ENCODE measurements around the gene S100A1.
"Not testable (repeated sequence)": the region's sequence is repeated elsewhere in the genome, so short reads cannot be mapped to it uniquely, and the experiment has no call there.

Gene S100A1

DNA sequence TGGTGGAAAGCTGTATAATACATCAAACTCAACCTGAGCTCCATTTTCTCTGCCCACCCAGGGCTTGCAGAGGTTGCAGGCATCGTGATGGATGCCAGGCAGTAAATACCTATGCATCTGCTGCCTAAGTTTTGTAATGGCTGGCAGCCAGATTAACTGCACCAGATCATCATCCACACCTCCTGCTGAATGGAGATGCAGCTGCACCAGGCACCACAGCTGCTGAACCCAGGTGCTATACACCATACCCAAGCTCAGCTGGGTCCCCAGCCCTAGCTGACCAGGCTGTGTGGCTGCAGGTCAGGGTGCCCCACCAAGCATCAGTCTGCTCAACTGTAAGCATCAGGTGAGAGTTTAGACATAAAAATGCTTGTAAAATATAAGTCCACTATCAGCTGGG, 23.5 kb downstream of the S100A1 start:
- FAIRE-seq (no peak), DNase-seq (ENCODE audit: insufficient read length, low spot score) (no peak)

DNA sequence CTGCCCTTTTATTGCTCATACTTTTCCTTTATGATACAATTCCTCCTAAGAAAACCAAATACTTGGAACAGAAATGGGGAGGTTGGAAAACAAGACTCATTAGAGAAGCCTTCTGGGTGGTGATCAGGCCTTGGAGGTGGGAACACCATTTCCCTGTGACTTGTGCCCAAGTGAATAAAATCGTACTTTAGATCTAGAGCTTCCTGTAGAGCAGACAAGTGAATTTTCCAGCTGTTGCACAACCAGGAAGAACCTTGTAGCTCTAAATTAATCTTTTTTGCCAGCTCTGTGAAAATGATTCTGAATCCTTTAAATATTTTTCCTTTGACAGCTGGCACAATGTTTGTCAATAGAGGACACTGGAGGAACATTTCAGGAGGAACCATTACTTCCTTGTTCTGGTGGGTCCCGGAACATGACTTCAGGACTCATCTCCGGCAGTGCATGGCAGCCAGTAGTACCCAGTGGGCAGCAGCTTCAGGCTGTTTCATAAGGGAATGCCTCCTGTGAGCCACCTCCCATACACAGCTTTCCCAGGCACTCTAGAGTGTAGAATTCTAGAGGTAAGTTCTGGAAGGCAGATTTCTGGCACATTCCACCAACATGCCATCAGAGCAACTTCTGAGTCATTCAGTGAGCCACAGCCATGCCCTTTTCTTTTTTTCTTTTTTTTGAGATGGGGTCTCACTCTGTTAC, 24.7 kb downstream of the S100A1 start:
- FAIRE-seq, result no peak
- DNase-seq (ENCODE audit: insufficient read length, low spot score), result no peak

DNA sequence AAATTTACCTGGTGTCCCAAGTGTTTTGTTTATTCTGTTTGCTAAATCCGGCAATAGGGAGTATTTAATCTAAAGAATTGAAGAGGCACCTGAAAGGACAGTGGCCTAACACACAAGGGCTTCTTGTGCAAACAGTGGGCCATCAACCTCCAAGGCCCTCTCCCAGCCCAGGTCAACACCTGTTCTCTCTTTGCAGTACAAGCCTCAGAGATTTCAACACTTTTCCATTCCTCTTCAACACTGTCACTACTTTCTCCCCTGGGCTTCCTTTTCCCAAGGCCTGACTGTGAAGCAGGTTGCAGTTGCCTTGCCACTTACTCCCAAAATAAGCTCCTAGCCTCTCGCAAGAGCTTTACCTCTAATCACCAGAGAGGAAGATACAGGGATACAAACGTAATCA, 27.1 kb downstream of the S100A1 start:
- no peak for DNase-seq (ENCODE audit: insufficient read length, low spot score)
- no peak for FAIRE-seq

GRCh38 chr1:153658400-153659174, 30.4 kb downstream of the S100A1 start, which contains the start of gene SNAPIN:
SNAPIN (plus strand) TSS chr1:153658703; CDS start chr1:153658744, 41 bp downstream.
- peak; percentile 82 for FAIRE-seq
- peak; percentile 82 for DNase-seq (ENCODE audit: insufficient read length, low spot score)

- DNase-seq (ENCODE audit: insufficient read length, low spot score), result no peak
- FAIRE-seq, result no peak
Measured at GRCh38 chr1:153659175-153659534, 30.9 kb downstream of the S100A1 start.

GRCh38 chr1:153659656-153660055, 31.4 kb downstream of the S100A1 start:
- FAIRE-seq (no peak), DNase-seq (ENCODE audit: insufficient read length, low spot score) (no peak)

DNA sequence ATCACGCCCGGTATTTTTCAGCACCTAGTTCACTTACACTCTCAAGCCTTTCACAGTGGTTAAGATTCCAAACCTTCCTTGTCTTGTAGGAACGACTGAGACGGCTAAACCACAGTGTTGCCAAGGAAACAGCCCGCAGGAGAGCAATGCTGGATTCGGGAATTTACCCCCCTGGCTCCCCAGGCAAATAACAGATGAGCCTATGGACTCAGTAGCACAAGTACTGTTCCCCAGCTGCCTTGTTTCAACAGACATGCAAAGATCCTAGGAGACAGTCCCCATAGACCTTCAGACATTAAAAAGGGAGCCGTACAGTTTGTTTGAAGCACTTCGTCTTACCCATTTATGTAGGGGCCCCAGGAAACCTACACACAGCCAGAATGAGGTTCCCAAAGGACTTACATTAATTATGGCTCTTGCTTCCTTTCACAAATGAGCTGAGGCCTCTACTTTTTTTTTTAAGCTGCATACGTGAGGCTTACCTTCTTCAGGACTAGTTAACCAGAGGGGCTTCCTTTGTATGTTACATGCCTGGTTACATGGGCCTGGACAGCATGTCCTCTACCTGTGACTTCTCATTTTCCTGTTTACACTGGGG, 33.0 kb downstream of the S100A1 start:
- DNase-seq (ENCODE audit: insufficient read length, low spot score) (no peak), FAIRE-seq (no peak)

DNA sequence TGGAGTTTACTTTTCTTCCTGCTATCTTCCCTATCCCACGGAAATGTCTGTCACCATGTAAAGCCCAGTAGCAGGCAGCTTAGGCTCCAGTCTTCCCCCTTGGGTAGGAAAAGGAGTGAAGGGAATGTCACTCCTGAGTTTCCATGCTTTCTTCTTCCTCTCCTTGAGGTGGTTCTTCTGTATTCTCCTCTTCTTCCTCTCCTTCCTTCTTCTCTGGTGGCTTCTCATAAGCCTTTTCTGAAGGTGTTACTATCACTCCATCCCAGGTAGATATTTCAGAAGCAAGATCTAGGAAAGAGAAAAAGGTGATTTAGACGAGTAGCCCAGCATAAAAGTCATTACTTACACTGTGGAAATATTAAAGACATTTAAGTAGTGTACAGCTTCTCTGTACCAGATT, 34.0 kb downstream of the S100A1 start:
- FAIRE-seq (no peak), DNase-seq (ENCODE audit: insufficient read length, low spot score) (no peak)

- DNase-seq (ENCODE audit: insufficient read length, low spot score), result no peak
- no peak for FAIRE-seq
Measured at GRCh38 chr1:153663211-153663610, 35.0 kb downstream of the S100A1 start.

GRCh38 chr1:153667439-153667838, 39.2 kb downstream of the S100A1 start:
- DNase-seq (ENCODE audit: insufficient read length, low spot score) (no peak), FAIRE-seq (no peak)

- FAIRE-seq; DNase-seq (ENCODE audit: insufficient read length, low spot score): not testable (repeated sequence)
Measured at GRCh38 chr1:153668672-153669071, 40.4 kb downstream of the S100A1 start.

GRCh38 chr1:153669606-153670005, 41.4 kb downstream of the S100A1 start:
- FAIRE-seq, result no peak
- DNase-seq (ENCODE audit: insufficient read length, low spot score), result no peak

GRCh38 chr1:153670257-153670858, 42.1 kb downstream of the S100A1 start:
- FAIRE-seq, result no peak

GRCh38 chr1:153670859-153671627, 42.8 kb downstream of the S100A1 start, which contains the start of gene ILF2:
ILF2 (minus strand) TSS chr1:153670993; CDS start chr1:153670922, 71 bp downstream.
- DNase-seq (ENCODE audit: insufficient read length, low spot score) (peak; percentile 89), FAIRE-seq (peak; percentile 99)

More at GRCh38 chr1:153670257-153670858, 42.1 kb downstream of the S100A1 start:
- DNase-seq (ENCODE audit: insufficient read length, low spot score), result no peak

- FAIRE-seq; DNase-seq (ENCODE audit: insufficient read length, low spot score): not testable (repeated sequence)
Measured at GRCh38 chr1:153671628-153672353, 43.6 kb downstream of the S100A1 start.

DNA sequence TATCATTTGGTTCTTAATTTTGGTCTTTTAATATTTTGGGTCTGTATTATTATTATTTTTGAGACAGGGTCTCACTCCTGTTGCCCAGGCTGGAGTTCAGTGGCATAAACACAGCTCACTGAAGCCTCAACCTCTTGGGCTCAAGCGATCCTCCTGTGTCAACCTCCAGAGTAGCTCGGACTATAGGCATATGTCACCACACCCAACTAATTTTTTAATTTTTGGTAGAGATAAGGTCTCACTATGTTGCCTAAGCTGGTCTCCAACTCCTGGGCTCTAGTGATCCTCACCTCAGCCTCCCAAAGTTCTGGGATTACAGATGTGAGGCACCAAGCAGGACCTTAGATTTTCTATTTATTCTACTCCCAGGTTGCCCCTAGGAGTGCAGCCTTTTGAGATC, 45.3 kb downstream of the S100A1 start:
- no peak for FAIRE-seq

DNA sequence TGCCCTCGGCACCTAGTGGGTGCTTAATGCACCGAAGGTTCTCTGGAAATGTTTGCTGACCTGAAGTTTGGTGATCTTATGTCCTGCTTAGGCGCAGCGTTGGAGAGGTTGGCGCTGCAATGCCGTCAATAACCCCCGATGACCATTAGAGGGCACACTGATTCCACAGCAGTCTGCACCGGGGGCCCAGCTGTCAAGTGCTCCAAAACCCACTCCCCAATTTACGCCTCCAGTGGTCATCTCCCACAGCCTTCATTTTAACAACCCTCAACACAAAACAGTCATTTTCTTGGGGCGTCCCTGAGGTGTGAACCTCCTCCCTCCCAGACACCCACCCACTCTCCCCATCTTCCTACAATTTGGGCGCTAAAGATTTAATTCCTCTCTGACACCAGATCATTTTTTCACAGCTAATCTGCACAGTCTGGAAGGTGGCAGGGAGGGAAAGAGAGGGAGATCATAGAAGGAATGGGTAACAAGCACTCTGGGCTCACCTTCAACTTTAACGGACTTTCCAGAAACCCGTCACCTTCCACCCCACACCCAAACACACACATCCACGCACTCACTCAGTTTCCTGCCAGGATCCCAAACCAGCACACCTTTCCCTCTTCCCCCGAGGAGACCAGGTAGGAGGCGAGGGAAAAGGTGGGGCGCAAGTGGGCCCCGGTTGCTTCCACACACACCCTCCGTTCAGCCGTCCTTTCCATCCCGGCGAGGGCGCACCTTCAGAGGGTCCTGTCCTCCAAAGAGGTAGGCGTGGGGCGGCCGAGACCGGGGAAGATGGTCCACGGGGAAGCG, 49.7 kb downstream of the S100A1 start:
- FAIRE-seq (peak; percentile 93), DNase-seq (ENCODE audit: insufficient read length, low spot score) (peak; percentile 69)

More for the DNA sequence above, 45.3 kb downstream of the S100A1 start:
- no peak for DNase-seq (ENCODE audit: insufficient read length, low spot score)

DNA sequence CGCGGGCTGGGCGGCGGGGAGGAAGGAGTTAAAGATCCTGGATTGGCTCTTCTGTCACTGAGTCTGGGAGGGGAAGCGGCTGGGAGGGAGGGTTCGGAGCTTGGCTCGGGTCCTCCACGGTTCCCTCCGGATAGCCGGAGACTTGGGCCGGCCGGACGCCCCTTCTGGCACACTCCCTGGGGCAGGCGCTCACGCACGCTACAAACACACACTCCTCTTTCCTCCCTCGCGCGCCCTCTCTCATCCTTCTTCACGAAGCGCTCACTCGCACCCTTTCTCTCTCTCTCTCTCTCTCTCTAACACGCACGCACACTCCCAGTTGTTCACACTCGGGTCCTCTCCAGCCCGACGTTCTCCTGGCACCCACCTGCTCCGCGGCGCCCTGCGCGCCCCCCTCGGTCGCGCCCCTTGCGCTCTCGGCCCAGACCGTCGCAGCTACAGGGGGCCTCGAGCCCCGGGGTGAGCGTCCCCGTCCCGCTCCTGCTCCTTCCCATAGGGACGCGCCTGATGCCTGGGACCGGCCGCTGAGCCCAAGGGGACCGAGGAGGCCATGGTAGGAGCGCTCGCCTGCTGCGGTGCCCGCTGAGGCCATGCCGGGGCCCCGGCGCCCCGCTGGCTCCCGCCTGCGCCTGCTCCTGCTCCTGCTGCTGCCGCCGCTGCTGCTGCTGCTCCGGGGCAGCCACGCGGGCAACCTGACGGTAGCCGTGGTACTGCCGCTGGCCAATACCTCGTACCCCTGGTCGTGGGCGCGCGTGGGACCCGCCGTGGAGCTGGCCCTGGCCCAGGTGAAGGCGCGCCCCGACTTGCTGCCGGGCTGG, 50.5 kb downstream of the S100A1 start, which contains the start of gene NPR1:
Gene NPR1, plus strand, starts transcription at position 170 of the 818 bp plus-strand sequence. Its CDS starts 421 bp downstream, at position 591.
- no peak for DNase-seq (ENCODE audit: insufficient read length, low spot score)

More for the DNA sequence above, 50.5 kb downstream of the S100A1 start, which contains the start of gene NPR1:
- FAIRE-seq, result no peak
